H9 (cell line): ENCODE data around the gene CAPNS1. TPM values are rescaled to one million over a fixed set of nuclear protein-coding genes. Genes with fewer than 3 reads are reported as not detected.
"Not testable (repeated sequence)": the region's sequence is repeated elsewhere in the genome, so short reads cannot be mapped to it uniquely, and the experiment has no call there.

Experiments
- DNase-seq: peaks from one replicate; pipeline ENCODE4 v3.0.0-alpha.2; 2017
- H2AFZ ChIP-seq: one replicate; pipeline ENCODE4 v1.6.1; 2013; ENCODE audit warnings: mild to moderate bottlenecking, low read length, control low read depth, moderate library complexity
- H2AK5ac ChIP-seq: 2 replicates; pipeline ENCODE4 v1.6.1; 2013; ENCODE audit warnings: low read length, control low read depth, mixed read lengths; ENCODE audit not compliant: insufficient read length
- H2BK120ac ChIP-seq: one replicate; pipeline ENCODE4 v1.6.1; 2013; ENCODE audit warnings: low read depth, mild to moderate bottlenecking, low read length, control low read depth, inconsistent platforms; ENCODE audit not compliant: poor library complexity, severe bottlenecking
- H2BK12ac ChIP-seq: 2 replicates; pipeline ENCODE4 v1.6.1; 2013; ENCODE audit warnings: low read length, control low read depth, mixed read lengths, low read depth; ENCODE audit not compliant: insufficient read length
- H2BK15ac ChIP-seq: 2 replicates; pipeline ENCODE4 v1.6.1; 2013; ENCODE audit warnings: low read depth, low read length, control low read depth
- H2BK20ac ChIP-seq: one replicate; pipeline ENCODE4 v1.6.1; 2013; ENCODE audit warnings: low read depth, mild to moderate bottlenecking, low read length, control low read depth, inconsistent platforms; ENCODE audit not compliant: poor library complexity, severe bottlenecking
- H2BK5ac ChIP-seq: 2 replicates; pipeline ENCODE4 v1.6.1; 2013; ENCODE audit warnings: low read length, control low read depth, mixed read lengths; ENCODE audit not compliant: insufficient read length
- H3K14ac ChIP-seq: 2 replicates; pipeline ENCODE4 v1.6.1; 2013; ENCODE audit warnings: low read length, control low read depth; ENCODE audit not compliant: insufficient read depth
- H3K18ac ChIP-seq: 2 replicates; pipeline ENCODE4 v1.6.1; 2013; ENCODE audit warnings: low read depth, mild to moderate bottlenecking, mixed read lengths, low read length, control low read depth; ENCODE audit not compliant: insufficient read length
- H3K23ac ChIP-seq: 2 replicates; pipeline ENCODE4 v1.6.1; 2013; ENCODE audit warnings: low read length, control low read depth, mixed read lengths, low read depth; ENCODE audit not compliant: insufficient read length
- H3K23me2 ChIP-seq: 2 replicates; pipeline ENCODE4 v1.6.1; 2013; ENCODE audit warnings: low read depth, mild to moderate bottlenecking, mixed read lengths, low read length, control low read depth; ENCODE audit not compliant: insufficient read length, poor library complexity, severe bottlenecking
- H3K27ac ChIP-seq: 2 replicates; pipeline ENCODE4 v1.5.1; 2013; ENCODE audit warnings: low read length, control low read depth, mixed read lengths, low read depth; ENCODE audit not compliant: insufficient read length
- H3K27me3 ChIP-seq: 2 replicates; pipeline ENCODE4 v1.6.1; 2013; ENCODE audit warnings: low read length, control low read depth, inconsistent platforms; ENCODE audit not compliant: insufficient read depth
- H3K4ac ChIP-seq: 2 replicates; pipeline ENCODE4 v1.6.1; 2013; ENCODE audit warnings: low read depth, mild to moderate bottlenecking, control low read depth, inconsistent platforms, low read length, moderate library complexity
- H3K4me1 ChIP-seq: 2 replicates; pipeline ENCODE4 v1.6.1; 2013; ENCODE audit warnings: low read length, control low read depth, inconsistent platforms; ENCODE audit not compliant: insufficient read depth
- H3K4me2 ChIP-seq: 2 replicates; pipeline ENCODE4 v1.6.1; 2013; ENCODE audit warnings: low read length, control low read depth, mixed read lengths; ENCODE audit not compliant: insufficient read length, insufficient read depth
- H3K56ac ChIP-seq: 2 replicates; pipeline ENCODE4 v1.6.1; 2013; ENCODE audit warnings: low read depth, mild to moderate bottlenecking, mixed read lengths, low read length, control low read depth; ENCODE audit not compliant: insufficient read length
- H3K79me1 ChIP-seq: 2 replicates; pipeline ENCODE4 v1.6.1; 2013; ENCODE audit warnings: low read depth, mild to moderate bottlenecking, moderate library complexity, low read length, control low read depth, inconsistent platforms; ENCODE audit not compliant: insufficient read depth, poor library complexity, severe bottlenecking
- H3K79me2 ChIP-seq: 2 replicates; pipeline ENCODE4 v1.6.1; 2013; ENCODE audit warnings: low read length, control low read depth, inconsistent platforms; ENCODE audit not compliant: insufficient read depth
- H3K9ac ChIP-seq: 2 replicates; pipeline ENCODE4 v1.6.1; 2013; ENCODE audit warnings: low read length, control low read depth, mixed read lengths; ENCODE audit not compliant: insufficient read length; ENCODE audit errors: extremely low read depth
- H3K9me3 ChIP-seq: one replicate; pipeline ENCODE4 v1.6.1; 2013; ENCODE audit warnings: low read depth, low read length, inconsistent platforms; ENCODE audit not compliant: control insufficient read depth
- H3T11ph ChIP-seq: one replicate; pipeline ENCODE4 v1.6.1; 2013; ENCODE audit warnings: mild to moderate bottlenecking, low read length, control low read depth, inconsistent platforms
- H4K20me1 ChIP-seq: one replicate; pipeline ENCODE4 v1.6.1; 2013; ENCODE audit not compliant: control insufficient read depth, insufficient read length, insufficient read depth
- H4K5ac ChIP-seq: 2 replicates; pipeline ENCODE4 v1.6.1; 2013; ENCODE audit warnings: low read depth, mild to moderate bottlenecking, mixed read lengths, low read length, control low read depth; ENCODE audit not compliant: insufficient read length
- H4K8ac ChIP-seq: replicated peaks from 2 replicates; pipeline ENCODE4 v1.6.1; 2013; ENCODE audit warnings: low read length, control low read depth, mixed read lengths, low read depth; ENCODE audit not compliant: insufficient read length
- H4K91ac ChIP-seq: 2 replicates; pipeline ENCODE4 v1.6.1; 2013; ENCODE audit warnings: low read depth, mild to moderate bottlenecking, moderate library complexity, mixed read lengths, low read length, control low read depth; ENCODE audit not compliant: insufficient read length
- H3K27ac Mint-ChIP-seq, 3 experiments: 2 replicates in 2 of 3; 3 replicates in 1 of 3; pipeline ENCODE4 v1.8.0; 2020 to 2021; ENCODE audit warnings: mixed read lengths in 3 of 3, mild to moderate bottlenecking in 1 of 3, moderate library complexity in 1 of 3
- H3K27me3 Mint-ChIP-seq: 2 replicates; pipeline ENCODE4 v1.8.0; 2021; ENCODE audit warnings: low read depth, mild to moderate bottlenecking, moderate library complexity, mixed read lengths
- H3K36me3 Mint-ChIP-seq, 3 experiments: 2 replicates in 2 of 3; 3 replicates in 1 of 3; pipeline ENCODE4 v1.8.0; 2020 to 2021; ENCODE audit warnings: low read depth in 3 of 3, mixed read lengths in 3 of 3; ENCODE audit not compliant: insufficient read depth in 1 of 3
- H3K4me1 Mint-ChIP-seq, 2 experiments: 2 replicates each; pipeline ENCODE4 v1.8.0; 2020; ENCODE audit warnings: mixed read lengths in 2 of 2
- H3K4me3 Mint-ChIP-seq, 2 experiments: 2 replicates in 1 of 2; 3 replicates in 1 of 2; pipeline ENCODE4 v1.8.0; 2020 to 2021; ENCODE audit warnings: mild to moderate bottlenecking in 2 of 2, mixed read lengths in 2 of 2, moderate library complexity in 1 of 2
- H3K9me3 Mint-ChIP-seq, 2 experiments: 2 replicates in 1 of 2; 3 replicates in 1 of 2; pipeline ENCODE4 v1.8.0; 2020; ENCODE audit warnings: mild to moderate bottlenecking in 2 of 2, mixed read lengths in 2 of 2, moderate library complexity in 1 of 2
- WGBS: extraction: QIAGEN DNeasy Blood & Tissue Kit; methylation state at CpG from one replicate; pipeline ENCODE4 v1.1.7; 2013; ENCODE audit warnings: missing lambda C conversion rate, low lambda C conversion rate, mixed read lengths; ENCODE audit not compliant: insufficient read length; ENCODE audit errors: extremely low coverage; 5-methylcytosine and 5-hydroxymethylcytosine counted together
- total RNA-seq: library from RNA; stranded (reverse); gene quantifications from 2 replicates; pipeline ENCODE4 v1.2.1, GENCODE V29; 2021

CAPNS1 gene
- total RNA-seq, 1 experiment from 2014 or later, result 399 TPM

- not testable (repeated sequence) for H3K36me3 Mint-ChIP-seq, H2BK12ac ChIP-seq, H3K27me3 Mint-ChIP-seq, H2BK15ac ChIP-seq, H3K23ac ChIP-seq, H3K18ac ChIP-seq, H3K23me2 ChIP-seq, H4K91ac ChIP-seq, H3K4me3 Mint-ChIP-seq, H3K9me3 ChIP-seq, H3K79me2 ChIP-seq, H3K4me2 ChIP-seq, H4K20me1 ChIP-seq, H3K27me3 ChIP-seq, H2BK5ac ChIP-seq, H2AK5ac ChIP-seq, H3K9ac ChIP-seq, H3K9me3 Mint-ChIP-seq, H2BK20ac ChIP-seq, H4K5ac ChIP-seq, H2BK120ac ChIP-seq, H2AFZ ChIP-seq, DNase-seq, H4K8ac ChIP-seq, H3K4ac ChIP-seq, H3K79me1 ChIP-seq, H3T11ph ChIP-seq, H3K56ac ChIP-seq, H3K27ac ChIP-seq, H3K4me1 ChIP-seq, H3K14ac ChIP-seq
- Mint-ChIP-seq H3K27ac (peak overlapping the region in 1 of 3 experiments; percentile 76; a peak in 1 of 7 replicates), H3K4me1 (peaks cover 10 to 15% of the 10 kb centered on the region in 2 experiments)
- no CpG with 5 or more reads among the region's 4 CpGs for WGBS
Observed at GRCh38 chr19:36134867-36135266, 5.0 kb upstream of the CAPNS1 start.
